ENCODE measurements around the gene GRIK4. TPM values are rescaled to one million over a fixed set of nuclear protein-coding genes. Genes with fewer than 3 reads are reported as not detected.

The GRIK4 gene
- total and polyA plus RNA-seq, 11 donors = 0.04 to 0.45 (median 0.12) TPM; not detected in 6

GRCh38 chr11:120991830-120992686, 480.5 kb downstream of the GRIK4 start:
- Histone ChIP-seq H3K4me1 (no peaks in the 10 kb centered on the region), H3K27me3 (peaks cover 0 to 15% (median 0%) of the 10 kb centered on the region in 9 donors), H3K36me3 (no peaks in the 10 kb centered on the region), H3K9me3 (no peaks in the 10 kb centered on the region), H3K4me3 (no peak overlapping the region), H3K27ac (no peak overlapping the region)
- TF ChIP-seq CTCF (IDR thresholded peaks at IDR 0.05) (no peak), POLR2A (IDR thresholded peaks at IDR 0.05) (no peak)
- intact Hi-C loops (cut with DNase I) = no loop called here
- DNase-seq (no peak), ATAC-seq (peak in 1 of 4 donors; percentile 46)
- WGBS, 4 donors = 87 to 95% (median 93%) methylated on average over 10 of the region's 10 CpGs

GRCh38 chr11:120994091-120994859, 482.7 kb downstream of the GRIK4 start:
- intact Hi-C loops (cut with DNase I) = no loop called here
- H3K27ac ChIP-seq = no peak overlapping the region
- H3K4me1 ChIP-seq = no peaks in the 10 kb centered on the region
- ATAC-seq (no peak), DNase-seq (no peak)
- no peaks in the 10 kb centered on the region for H3K9me3 ChIP-seq
- no peak for TF ChIP-seq CTCF (IDR thresholded peaks at IDR 0.05)
- no peak for TF ChIP-seq POLR2A (IDR thresholded peaks at IDR 0.05)
- H3K27me3 ChIP-seq = peaks cover 0 to 25% (median 3%) of the 10 kb centered on the region in 9 donors
- 56 to 71% (median 71%) methylated on average over 1 of the region's 1 CpG for WGBS, 4 donors
- H3K36me3 ChIP-seq = no peaks in the 10 kb centered on the region
- H3K4me3 ChIP-seq = no peak overlapping the region

- no peaks in the 10 kb centered on the region for H3K36me3 ChIP-seq
- H3K4me1 ChIP-seq = no peaks in the 10 kb centered on the region
- TF ChIP-seq POLR2A (IDR thresholded peaks at IDR 0.05) (no peak), CTCF (IDR thresholded peaks at IDR 0.05) (no peak)
- WGBS, 4 donors = 88 to 93% (median 90%) methylated on average over 2 of the region's 2 CpGs
- DNase-seq = no peak
- H3K27me3 ChIP-seq = peaks cover 0 to 22% (median 3%) of the 10 kb centered on the region in 9 donors
- H3K4me3 ChIP-seq = no peak overlapping the region
- no peak for ATAC-seq
- H3K9me3 ChIP-seq = no peaks in the 10 kb centered on the region
- intact Hi-C loops (cut with DNase I) = no loop called here
- H3K27ac ChIP-seq = no peak overlapping the region
Observed at GRCh38 chr11:120995184-120995583, 483.6 kb downstream of the GRIK4 start.

GRCh38 chr11:120996973-120997372, 485.4 kb downstream of the GRIK4 start:
- 87 to 91% (median 90%) methylated on average over 5 of the region's 5 CpGs for WGBS, 4 donors
- no peaks in the 10 kb centered on the region for H3K9me3 ChIP-seq
- ATAC-seq (no peak), DNase-seq (no peak)
- intact Hi-C loops (cut with DNase I) = no loop called here
- no peaks in the 10 kb centered on the region for H3K4me1 ChIP-seq
- H3K27ac ChIP-seq = no peak overlapping the region
- peaks cover 0 to 22% (median 3%) of the 10 kb centered on the region in 9 donors for H3K27me3 ChIP-seq
- no peak for TF ChIP-seq POLR2A (IDR thresholded peaks at IDR 0.05)
- TF ChIP-seq CTCF (IDR thresholded peaks at IDR 0.05) = no peak
- H3K36me3 ChIP-seq = no peaks in the 10 kb centered on the region
- H3K4me3 ChIP-seq = no peak overlapping the region
